BE2C (cell line): ENCODE data around the gene CXCL12.

Source experiments
- DNase-seq: peaks from one replicate; pipeline ENCODE4 v3.0.0-alpha.2; 2020
- H3K27me3 ChIP-seq: fragments of 250-450 bp; sonication (Bioruptor Pico); 2 replicates; pipeline ENCODE4 v1.5.1; 2020; ENCODE audit warnings: mild to moderate bottlenecking
- H3K36me3 ChIP-seq: fragments of 250-450 bp; sonication (Bioruptor Pico); 2 replicates; pipeline ENCODE4 v1.5.1; 2020; ENCODE audit warnings: mild to moderate bottlenecking
- H3K4me1 ChIP-seq: fragments of 250-450 bp; sonication (Bioruptor Pico); 2 replicates; pipeline ENCODE4 v1.5.1; 2020
- H3K4me3 ChIP-seq: 2 replicates; pipeline ENCODE4 v1.5.1; 2011; ENCODE audit warnings: low read depth, low read length
- H3K9me3 ChIP-seq: fragments of 250-450 bp; sonication (Bioruptor Pico); 2 replicates; pipeline ENCODE4 v1.5.1; 2020
- TF ChIP-seq, protein P1 (sequence below): IDR thresholded peaks from 2 replicates; pipeline ENCODE4 v1.5.1; 2012; ENCODE audit warnings: mild to moderate bottlenecking, low read depth, low read length

The CXCL12 gene

DNA sequence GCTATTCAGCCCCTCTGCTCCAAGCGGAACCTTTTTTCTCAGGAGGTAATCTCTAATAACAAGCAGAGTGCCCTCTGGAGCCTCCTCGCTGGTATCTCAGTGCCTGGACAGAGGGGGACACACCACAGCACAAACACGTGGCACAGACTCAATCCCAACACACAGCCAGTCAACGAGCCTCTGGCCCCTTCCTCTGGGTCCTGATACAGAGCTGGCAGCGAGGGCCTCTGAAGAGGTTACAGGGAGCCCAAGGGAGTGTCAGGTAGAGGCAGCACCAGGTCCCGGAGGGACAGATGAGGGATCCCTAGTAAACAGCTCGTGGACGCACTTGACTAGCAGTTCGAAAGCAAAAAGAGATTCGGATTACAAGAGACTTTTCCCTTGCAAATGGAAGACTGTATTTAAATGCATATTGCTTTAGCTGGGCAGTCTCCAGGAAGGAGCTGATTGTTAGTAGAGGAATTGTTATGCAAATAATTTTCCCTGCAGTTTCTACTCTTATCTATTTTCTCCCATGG is 14.1 kb downstream of the CXCL12 start:
- no peaks in the 10 kb centered on the region for H3K27me3 ChIP-seq
- no peaks in the 10 kb centered on the region for H3K36me3 ChIP-seq
- H3K9me3 ChIP-seq = no peaks in the 10 kb centered on the region
- no peak for DNase-seq
- H3K4me1 ChIP-seq = no peaks in the 10 kb centered on the region
- no peak overlapping the region for H3K4me3 ChIP-seq
- TF ChIP-seq, protein P1, sequence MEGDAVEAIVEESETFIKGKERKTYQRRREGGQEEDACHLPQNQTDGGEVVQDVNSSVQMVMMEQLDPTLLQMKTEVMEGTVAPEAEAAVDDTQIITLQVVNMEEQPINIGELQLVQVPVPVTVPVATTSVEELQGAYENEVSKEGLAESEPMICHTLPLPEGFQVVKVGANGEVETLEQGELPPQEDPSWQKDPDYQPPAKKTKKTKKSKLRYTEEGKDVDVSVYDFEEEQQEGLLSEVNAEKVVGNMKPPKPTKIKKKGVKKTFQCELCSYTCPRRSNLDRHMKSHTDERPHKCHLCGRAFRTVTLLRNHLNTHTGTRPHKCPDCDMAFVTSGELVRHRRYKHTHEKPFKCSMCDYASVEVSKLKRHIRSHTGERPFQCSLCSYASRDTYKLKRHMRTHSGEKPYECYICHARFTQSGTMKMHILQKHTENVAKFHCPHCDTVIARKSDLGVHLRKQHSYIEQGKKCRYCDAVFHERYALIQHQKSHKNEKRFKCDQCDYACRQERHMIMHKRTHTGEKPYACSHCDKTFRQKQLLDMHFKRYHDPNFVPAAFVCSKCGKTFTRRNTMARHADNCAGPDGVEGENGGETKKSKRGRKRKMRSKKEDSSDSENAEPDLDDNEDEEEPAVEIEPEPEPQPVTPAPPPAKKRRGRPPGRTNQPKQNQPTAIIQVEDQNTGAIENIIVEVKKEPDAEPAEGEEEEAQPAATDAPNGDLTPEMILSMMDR = no peak

DNA sequence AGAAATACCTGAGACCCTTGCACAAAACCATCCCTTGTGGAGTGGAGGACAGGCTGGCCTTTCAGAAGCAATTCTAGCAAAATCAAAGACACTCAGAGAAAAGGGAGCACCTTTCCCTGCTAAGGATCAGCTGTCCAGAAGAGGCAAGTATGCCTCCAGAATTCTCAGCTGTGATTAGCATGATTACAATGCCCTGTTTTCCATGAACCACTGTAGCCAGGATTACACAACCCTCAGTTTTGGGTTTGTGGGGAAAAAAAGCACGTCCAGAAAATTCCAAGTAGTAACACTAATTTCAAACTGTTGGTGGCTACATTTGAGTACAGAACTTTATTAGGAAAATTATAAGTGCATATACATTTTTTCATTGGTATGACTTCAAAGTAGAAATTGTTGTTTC is 15.0 kb downstream of the CXCL12 start:
- no peaks in the 10 kb centered on the region for H3K9me3 ChIP-seq
- no peak for DNase-seq
- H3K4me3 ChIP-seq = no peak overlapping the region
- no peaks in the 10 kb centered on the region for H3K4me1 ChIP-seq
- H3K27me3 ChIP-seq = no peaks in the 10 kb centered on the region
- H3K36me3 ChIP-seq = no peaks in the 10 kb centered on the region
- TF ChIP-seq, protein P1 = no peak

DNA sequence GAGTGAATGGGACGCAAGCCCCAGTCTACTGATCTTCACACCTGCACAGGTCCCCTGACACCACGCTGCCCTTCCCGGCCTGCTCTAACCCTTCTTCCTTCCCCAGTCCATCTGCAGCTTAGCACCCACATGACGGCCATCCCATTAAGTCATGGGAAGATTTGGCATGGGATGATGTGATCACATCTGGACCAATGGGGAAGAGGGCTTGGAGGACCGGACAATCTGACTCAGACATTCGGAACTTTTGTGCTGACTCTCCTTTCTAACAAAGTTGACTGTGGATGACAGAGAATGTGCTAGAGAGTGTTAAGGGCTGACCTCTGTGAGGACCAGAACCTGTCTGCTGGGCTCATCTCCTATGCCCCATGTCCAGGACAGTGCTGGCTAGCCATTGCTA is 15.6 kb downstream of the CXCL12 start:
- no peaks in the 10 kb centered on the region for H3K36me3 ChIP-seq
- H3K4me1 ChIP-seq = no peaks in the 10 kb centered on the region
- H3K27me3 ChIP-seq = no peaks in the 10 kb centered on the region
- H3K4me3 ChIP-seq = no peak overlapping the region
- TF ChIP-seq, protein P1 = no peak
- no peaks in the 10 kb centered on the region for H3K9me3 ChIP-seq
- no peak for DNase-seq

DNA sequence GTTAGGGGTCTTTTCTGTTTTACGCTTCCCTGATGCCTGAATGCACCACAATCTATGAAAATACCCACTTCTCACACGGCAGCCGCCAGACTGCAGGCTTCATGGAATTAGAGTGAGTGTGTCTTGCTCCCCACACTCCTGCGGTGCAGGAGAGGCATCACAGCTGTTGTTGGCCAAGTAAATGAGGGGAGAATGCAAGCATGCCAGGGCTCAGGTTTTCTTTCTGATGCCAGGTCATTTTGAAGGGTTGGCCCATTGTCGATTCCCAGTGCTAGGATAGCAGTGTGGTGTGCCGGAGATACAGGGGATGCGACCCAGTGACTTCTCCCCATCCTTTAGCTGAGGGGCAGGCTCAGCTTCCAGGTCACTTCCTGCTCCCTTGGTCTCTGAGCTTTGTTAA is 16.3 kb downstream of the CXCL12 start:
- no peaks in the 10 kb centered on the region for H3K36me3 ChIP-seq
- TF ChIP-seq, protein P1 = no peak
- H3K4me1 ChIP-seq = no peaks in the 10 kb centered on the region
- DNase-seq = no peak
- H3K27me3 ChIP-seq = no peaks in the 10 kb centered on the region
- H3K9me3 ChIP-seq = no peaks in the 10 kb centered on the region
- H3K4me3 ChIP-seq = no peak overlapping the region

DNA sequence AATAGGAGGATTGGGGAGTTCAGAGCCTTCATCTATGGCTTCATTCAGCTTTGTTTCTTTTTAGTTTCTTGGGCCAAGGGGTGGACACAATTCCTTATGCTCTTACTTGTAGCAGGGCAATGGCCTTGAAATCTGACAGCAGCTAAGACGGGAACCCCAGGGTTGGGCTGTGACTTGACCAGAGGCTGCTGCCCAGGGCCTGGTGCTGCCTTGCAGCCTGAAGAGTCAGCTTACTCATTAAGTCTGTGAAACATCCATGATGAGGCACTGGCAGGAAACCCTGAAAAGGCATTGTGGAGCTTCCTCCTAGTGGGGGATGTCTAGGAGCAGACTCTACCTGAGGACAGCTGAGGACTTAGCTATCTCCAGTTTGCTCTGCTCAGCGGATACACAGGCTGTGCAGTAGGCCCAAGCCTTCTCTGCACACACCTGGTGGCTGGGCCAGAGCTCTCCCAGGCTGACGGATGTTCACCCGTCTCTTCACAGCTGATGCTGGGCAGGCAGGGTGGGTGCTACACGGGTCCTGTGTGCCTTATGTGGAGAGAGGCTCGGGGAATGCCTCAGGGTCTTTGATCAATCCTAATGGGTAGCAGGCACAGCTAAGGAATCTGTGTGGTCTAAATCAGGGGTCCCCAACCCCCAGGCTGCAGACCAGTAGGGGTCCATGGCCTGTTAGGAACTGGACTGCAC is 17.8 kb downstream of the CXCL12 start:
- H3K36me3 ChIP-seq = no peaks in the 10 kb centered on the region

DNA sequence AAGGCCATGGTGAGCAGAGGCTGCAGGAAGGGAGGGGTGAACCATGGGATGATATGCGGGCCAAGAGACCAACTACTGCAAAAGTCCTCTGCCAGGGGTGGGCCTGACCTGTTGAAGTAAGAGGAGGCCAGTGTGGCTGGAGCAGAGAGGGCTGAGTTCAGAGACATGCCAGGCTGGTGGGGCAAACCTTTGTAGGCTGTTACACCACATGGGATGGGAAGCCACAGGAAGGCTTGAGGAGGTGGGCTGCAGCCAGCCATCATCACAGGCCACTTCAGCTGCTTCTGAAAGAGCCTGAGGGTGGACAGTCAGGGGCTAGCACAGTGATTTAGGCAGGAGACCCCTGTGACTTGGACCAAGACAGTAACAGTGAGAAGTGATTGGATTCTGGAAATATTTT is 20.3 kb downstream of the CXCL12 start:
- DNase-seq = no peak
- no peaks in the 10 kb centered on the region for H3K27me3 ChIP-seq
- H3K9me3 ChIP-seq = no peaks in the 10 kb centered on the region
- no peaks in the 10 kb centered on the region for H3K36me3 ChIP-seq
- TF ChIP-seq, protein P1 = no peak
- no peak overlapping the region for H3K4me3 ChIP-seq
- H3K4me1 ChIP-seq = no peaks in the 10 kb centered on the region

More for the DNA sequence above, 17.8 kb downstream of the CXCL12 start:
- no peaks in the 10 kb centered on the region for H3K27me3 ChIP-seq
- DNase-seq = no peak
- H3K9me3 ChIP-seq = no peaks in the 10 kb centered on the region
- no peak overlapping the region for H3K4me3 ChIP-seq
- H3K4me1 ChIP-seq = no peaks in the 10 kb centered on the region
- TF ChIP-seq, protein P1 = no peak
